Ectodermal cell (in vitro differentiated cells): ENCODE data around the gene MECP2.

Experiments used
- H3K27ac ChIP-seq: 2 replicates; pipeline ENCODE4 v1.7.0; 2013; ENCODE audit warnings: mild to moderate bottlenecking, low read depth, low read length; ENCODE audit not compliant: insufficient read depth, poor library complexity, severe bottlenecking
- H3K27me3 ChIP-seq: 2 replicates; pipeline ENCODE4 v1.7.0; 2013; ENCODE audit warnings: mild to moderate bottlenecking, low read length; ENCODE audit not compliant: insufficient read depth, control insufficient read depth, poor library complexity, severe bottlenecking
- H3K36me3 ChIP-seq: one replicate; pipeline ENCODE4 v1.7.0; 2013; ENCODE audit warnings: low read length; ENCODE audit not compliant: control insufficient read depth, insufficient read depth
- H3K4me1 ChIP-seq: one replicate; pipeline ENCODE4 v1.7.0; 2013; ENCODE audit warnings: low read length; ENCODE audit not compliant: control insufficient read depth, insufficient read depth
- H3K4me3 ChIP-seq: 2 replicates; pipeline ENCODE4 v1.7.0; 2013; ENCODE audit warnings: low read depth, low read length, control low read depth; ENCODE audit not compliant: insufficient read depth
- H3K9me3 ChIP-seq: 2 replicates; pipeline ENCODE4 v1.7.0; 2013; ENCODE audit warnings: mild to moderate bottlenecking, low read length, moderate library complexity; ENCODE audit not compliant: control insufficient read depth
- WGBS, 2 experiments: methylation state at CpG; one replicate each; pipeline ENCODE4 v1.1.7; 2013; ENCODE audit warnings: missing lambda C conversion rate in 2 of 2; 5-methylcytosine and 5-hydroxymethylcytosine counted together

MECP2 gene

DNA sequence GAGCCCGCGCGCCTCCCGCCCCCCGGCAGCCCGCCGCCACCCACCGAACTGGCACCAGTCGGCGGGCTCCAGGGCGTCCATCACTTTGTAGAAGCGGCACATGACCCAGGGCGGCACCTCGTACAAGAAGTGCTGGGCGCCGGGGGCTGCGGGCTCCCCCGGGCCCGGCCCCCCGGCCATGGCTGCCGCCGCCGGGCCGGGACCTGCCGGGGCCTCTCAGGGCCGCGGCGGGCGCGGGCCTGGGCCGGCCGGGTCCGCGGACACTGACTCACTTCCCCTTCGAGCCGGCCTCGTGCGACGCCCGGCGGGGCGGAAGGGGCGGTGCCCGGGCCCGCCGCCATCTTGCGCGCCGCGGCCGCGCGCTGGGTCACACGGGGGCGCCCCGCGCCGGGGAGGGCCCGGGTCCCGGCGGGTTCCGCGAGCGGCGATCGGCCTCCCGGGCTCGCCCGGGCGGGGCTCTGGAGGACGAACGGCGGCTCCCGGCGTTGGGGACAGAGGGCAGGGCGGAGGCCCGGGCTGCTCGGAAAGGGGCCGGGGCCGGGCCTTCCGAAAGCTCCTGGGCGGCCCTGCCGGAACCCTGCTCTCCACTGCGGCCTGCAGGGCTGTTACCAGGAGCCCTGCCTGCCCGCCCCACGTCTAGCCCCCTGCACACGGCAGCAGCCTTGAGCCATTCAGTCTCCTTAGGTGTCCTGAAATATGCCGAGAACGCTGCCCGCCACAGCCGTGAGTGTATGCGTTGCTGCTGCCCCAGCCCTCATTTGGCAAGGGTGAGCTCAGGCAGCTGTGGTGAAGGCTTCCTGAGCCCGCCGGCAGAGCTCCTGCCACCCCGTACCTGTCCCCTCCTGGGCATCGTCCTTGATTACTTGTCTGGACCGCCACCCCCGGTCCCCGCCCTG lies 77.6 kb downstream of the MECP2 start, which contains the start of gene IRAK1:
Gene IRAK1 (minus strand): TSS at position 270 of the 896 bp plus-strand sequence. CDS start 90 bp downstream, at position 180.
- Histone ChIP-seq H3K4me1 (peaks cover 17% of the 10 kb centered on the region), H3K9me3 (no peaks in the 10 kb centered on the region), H3K27ac (peak within 1 kb of the TSS; percentile 50), H3K36me3 (no peaks in the 10 kb centered on the region), H3K27me3 (no peaks in the 10 kb centered on the region), H3K4me3 (peak within 1 kb of the TSS; percentile 39)
- WGBS, 2 experiments: 11% methylated on average over 99 of the region's 99 CpGs

DNA sequence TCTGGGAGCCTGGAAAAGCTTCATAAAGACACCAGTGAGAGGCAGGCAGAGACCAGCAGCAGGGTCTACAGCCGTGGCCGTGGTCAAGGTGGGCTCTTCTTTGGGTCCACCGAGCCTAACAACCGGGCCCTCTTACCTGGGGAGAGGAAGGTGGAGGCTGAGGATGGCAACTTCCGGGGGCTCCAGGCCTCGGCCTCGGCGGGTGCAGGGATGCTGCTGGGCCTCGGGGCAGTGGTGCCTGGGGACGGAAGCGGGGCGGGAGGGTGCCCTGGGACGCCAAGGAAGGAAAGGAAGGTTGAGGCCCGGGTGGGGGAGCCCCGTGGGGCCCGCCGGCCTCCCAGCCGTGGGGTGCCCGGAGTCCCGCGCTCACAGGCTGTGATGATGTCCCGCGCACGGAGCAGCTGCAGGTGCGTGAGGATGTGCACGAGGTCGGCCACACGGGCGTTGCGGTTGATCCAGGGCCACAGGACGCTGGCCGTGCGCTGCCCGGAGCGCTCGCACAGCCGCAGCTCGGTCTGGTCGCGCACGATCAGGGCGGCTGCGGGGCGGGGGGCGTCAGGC lies 78.4 kb downstream of the MECP2 start:
- Histone ChIP-seq H3K9me3 (no peaks in the 10 kb centered on the region), H3K27ac (no peak overlapping the region), H3K27me3 (no peaks in the 10 kb centered on the region), H3K4me3 (peak overlapping the region; percentile 29), H3K4me1 (peaks cover 17% of the 10 kb centered on the region), H3K36me3 (no peaks in the 10 kb centered on the region)
- WGBS, 2 experiments: 48 to 57% methylated on average over 45 of the region's 45 CpGs

DNA sequence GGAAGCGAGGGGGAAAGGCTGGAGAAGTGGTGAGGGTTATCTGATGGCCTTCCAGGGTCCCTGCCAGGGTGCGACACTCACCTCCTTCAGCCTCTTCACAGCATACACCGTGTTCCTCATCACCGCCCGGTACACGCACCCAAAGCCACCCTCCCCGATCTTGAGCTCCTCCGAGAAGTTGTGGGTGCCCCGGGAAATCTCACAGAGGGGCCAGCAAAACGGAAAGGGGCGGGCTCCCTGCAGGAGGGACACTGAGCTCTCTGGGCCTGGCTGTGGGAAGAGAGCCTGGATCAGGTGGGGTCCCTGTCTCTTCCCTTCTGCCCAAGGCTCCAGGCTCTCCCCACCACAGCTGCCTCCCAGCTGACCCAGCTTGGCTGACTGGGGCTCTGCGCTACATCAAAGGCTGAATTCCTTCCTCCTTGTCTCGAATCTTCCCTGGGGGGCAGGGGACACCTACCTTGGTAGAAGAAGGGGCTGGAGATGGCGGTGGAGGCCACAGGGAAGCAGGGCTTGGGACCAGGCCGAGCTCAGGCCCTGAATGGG lies 78.9 kb downstream of the MECP2 start:
- peak overlapping the region; percentile 29 for H3K4me3 ChIP-seq
- WGBS, 2 experiments: 89 to 92% methylated on average over 14 to 15 of the region's 15 CpGs

DNA sequence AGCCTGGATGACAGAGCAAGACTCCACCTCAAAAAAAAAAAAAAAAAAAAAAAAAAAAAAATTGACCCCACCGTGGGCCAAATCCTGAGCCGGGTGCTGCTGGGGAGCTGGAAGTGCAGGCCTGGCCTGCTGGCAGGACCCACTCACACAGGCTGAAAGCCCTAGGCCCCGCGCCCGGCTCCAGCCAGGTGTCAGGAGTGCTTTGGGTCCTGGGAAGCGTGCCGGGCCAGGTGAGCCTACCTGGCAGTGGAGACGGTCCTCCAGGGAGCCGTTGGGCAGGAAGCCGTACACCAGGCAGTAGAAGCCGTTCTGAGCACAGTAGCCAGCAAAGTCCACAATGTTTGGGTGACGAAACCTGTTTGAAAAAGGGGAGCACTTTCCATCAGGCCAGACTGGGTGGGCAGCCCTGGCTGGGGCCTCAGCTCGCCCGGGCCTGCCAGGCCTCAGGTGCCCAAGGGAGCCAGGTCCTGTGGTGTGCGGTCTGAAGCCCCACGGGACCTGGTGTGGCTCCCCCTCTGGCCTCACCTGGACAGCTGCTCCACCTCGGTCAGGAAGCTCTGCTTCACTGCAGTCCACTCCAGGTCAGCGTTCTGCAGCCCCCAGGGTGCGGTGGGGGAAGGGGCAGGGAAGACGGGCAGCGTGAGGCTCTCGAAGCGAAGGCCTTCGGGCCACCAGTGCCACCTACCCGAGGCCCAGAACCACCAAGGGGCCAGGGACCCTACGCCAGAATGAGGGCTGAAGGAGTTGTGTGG lies 79.6 kb downstream of the MECP2 start:
- H3K9me3 ChIP-seq: no peaks in the 10 kb centered on the region
- H3K27ac ChIP-seq: no peak overlapping the region
- WGBS, 2 experiments: 95 to 96% methylated on average over 26 of the region's 26 CpGs
- H3K4me3 ChIP-seq: no peak overlapping the region
- peaks cover 16% of the 10 kb centered on the region for H3K4me1 ChIP-seq
- no peaks in the 10 kb centered on the region for H3K36me3 ChIP-seq
- no peaks in the 10 kb centered on the region for H3K27me3 ChIP-seq

More for the DNA sequence above, 78.9 kb downstream of the MECP2 start:
- H3K4me1 ChIP-seq: peaks cover 17% of the 10 kb centered on the region
- no peaks in the 10 kb centered on the region for H3K36me3 ChIP-seq
- no peaks in the 10 kb centered on the region for H3K27me3 ChIP-seq
- H3K27ac ChIP-seq: no peak overlapping the region
- no peaks in the 10 kb centered on the region for H3K9me3 ChIP-seq

DNA sequence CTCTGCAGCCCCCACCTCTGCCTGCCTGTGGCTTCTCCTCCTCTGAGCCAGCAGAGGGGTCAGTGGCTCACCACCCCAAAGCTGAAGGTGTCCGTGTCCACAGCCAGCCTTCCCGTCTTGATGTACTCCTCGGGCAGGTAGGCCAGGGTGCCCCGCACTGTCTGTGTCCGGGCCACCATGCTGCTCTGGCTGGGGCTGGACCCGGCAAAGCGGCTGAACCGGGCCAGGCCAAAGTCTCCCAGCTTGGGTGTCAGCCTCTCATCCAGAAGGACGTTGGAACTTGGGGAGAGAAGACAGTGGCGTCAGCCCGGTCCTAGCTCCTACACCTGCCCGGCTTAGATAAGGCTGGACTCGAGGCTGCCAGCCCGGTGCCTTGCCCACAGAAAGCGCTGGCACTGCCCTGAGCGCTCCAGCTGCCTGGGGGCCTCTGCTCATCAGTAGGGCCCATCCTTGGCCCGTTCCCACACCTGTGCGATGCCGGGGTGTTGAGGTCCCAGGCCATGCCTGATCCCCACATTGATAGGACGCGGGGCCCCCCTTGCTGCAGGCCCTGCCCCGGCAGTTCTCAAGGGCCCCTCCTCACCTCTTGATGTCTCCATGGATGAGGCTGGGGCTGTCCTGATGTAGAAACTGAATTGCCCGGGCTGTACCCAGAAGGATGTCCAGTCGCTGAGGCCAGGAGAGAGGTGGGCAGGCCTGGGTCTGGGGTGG lies 81.0 kb downstream of the MECP2 start:
- peaks cover 6% of the 10 kb centered on the region for H3K4me1 ChIP-seq
- no peaks in the 10 kb centered on the region for H3K36me3 ChIP-seq
- no peak overlapping the region for H3K4me3 ChIP-seq
- H3K9me3 ChIP-seq: no peaks in the 10 kb centered on the region
- H3K27me3 ChIP-seq: no peaks in the 10 kb centered on the region
- no peak overlapping the region for H3K27ac ChIP-seq
- WGBS, 2 experiments: 94 to 95% methylated on average over 24 of the region's 24 CpGs

DNA sequence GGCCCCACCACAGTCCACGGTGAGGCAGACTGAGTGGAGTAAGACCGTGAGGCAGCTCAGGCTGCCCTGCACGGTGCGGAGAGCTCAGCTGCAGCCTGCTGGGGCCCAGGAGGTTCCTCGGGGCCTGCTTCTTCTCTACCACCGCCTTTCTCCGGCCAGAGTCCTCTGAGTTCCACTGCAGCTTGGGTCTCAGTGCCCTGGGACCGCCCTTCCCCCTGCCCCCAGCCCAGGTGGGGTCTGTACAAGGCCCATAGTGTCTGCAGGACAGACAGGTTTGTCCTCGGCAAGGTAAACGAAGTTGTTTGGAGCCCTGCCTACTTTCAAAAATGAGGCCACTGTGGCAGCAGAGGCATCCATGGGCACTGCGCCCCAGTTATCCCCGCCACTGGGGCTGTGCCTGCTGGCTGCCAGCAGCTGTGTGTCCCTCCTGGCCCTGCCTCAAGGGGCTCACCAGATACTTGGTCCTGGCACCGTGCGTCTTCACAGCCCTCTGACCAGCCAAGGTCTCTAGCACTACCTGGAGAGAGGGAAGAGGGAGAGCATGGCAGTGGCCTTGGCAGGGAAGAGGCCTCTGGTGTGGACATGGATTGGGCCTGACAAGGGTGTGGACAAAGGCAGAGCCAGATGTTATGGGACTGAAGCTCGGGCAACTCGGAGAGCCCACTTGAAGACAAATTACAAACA lies 81.8 kb downstream of the MECP2 start:
- 80 to 85% methylated on average over 16 of the region's 16 CpGs for WGBS, 2 experiments
- peaks cover 3% of the 10 kb centered on the region for H3K4me1 ChIP-seq
- H3K27me3 ChIP-seq: no peaks in the 10 kb centered on the region
- H3K27ac ChIP-seq: no peak overlapping the region
- no peaks in the 10 kb centered on the region for H3K9me3 ChIP-seq
- H3K36me3 ChIP-seq: no peaks in the 10 kb centered on the region
- no peak overlapping the region for H3K4me3 ChIP-seq

DNA sequence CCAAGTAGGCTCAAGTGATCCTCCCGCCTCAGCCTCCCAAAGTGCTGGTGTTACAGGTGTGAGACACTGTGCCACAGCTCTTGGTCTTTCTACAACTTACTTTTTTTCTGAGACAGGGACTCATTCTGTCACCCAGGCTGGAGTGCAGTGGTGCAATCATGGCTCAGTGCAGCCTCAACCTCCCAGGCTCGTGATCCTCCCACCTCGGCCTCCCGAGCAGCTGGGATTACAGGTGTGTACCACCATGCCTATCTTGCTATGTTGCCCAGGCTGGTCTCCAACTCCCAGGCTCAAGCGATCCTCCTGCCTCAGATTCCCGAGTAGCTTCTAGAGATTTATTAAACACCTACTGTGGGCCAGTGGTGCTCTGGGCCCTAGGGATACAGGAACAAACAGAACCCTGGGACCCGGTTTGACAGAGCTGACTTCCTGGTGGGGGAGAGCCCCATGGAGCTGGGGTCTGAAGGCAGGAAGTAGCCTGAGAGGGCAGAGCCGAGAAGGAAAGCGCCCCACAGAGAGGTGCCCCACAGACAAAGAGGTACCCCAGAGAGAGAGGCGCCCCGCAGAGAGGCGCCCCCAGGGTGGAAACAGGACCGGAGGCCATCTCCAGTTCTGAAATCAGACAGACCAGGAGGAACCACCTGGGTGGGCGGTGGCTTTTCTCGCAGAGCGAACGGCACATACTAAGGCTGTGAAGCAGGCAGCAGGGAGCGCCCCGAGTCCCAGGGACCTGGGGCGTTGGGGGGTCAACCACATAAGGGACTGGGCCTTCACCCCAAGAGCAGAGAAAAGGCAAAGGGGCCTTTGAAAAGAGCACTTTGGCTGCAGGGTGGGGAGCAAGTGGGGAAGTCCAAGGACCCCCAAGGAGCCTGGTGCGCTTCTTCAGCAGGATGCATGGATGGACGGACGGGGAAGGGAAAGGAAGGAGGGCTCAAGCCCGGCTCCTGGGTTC lies 82.8 kb downstream of the MECP2 start:
- H3K27me3 ChIP-seq: no peaks in the 10 kb centered on the region
- 88% methylated on average over 24 of the region's 24 CpGs for WGBS, 2 experiments
- no peak overlapping the region for H3K4me3 ChIP-seq
- H3K4me1 ChIP-seq: no peaks in the 10 kb centered on the region
- no peak overlapping the region for H3K27ac ChIP-seq
- H3K36me3 ChIP-seq: no peaks in the 10 kb centered on the region
- no peaks in the 10 kb centered on the region for H3K9me3 ChIP-seq

DNA sequence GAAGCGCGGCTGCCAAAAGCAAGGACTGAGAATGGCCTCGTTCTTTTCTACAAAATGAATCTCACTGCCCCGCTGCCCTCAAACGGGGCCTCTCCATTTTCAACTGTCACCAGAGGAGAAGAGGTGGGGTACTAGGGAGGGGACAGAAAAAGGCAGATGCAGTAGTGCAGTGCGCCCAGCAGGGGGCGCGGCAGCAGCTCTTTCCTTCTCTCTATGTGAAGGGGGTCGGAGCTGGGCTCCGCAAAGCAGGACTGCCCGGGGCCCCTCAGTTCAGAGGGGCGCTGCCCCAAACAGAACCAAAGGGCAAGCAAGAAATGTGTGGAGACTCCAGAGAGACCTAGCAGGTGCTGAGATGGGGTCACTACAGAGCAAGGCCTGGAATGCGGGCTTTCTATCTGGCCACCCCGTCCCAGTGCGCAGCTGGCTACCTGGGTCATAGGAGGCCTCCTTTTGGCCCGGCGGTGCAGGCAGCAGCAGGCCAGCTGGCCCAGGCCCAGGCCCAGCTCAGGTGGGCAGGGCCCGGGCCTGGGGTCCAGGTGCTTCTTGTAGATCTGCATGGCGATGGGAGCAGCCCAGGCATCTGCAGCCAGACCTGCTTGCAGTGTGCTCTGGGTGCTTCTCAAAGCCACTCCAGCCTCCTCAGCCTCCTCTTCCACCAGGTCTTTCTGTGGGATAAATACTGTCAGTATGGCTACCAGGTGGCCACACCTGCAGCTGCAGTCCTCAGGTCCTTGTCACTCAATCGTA lies 83.7 kb downstream of the MECP2 start:
- H3K9me3 ChIP-seq: no peaks in the 10 kb centered on the region
- no peak overlapping the region for H3K27ac ChIP-seq
- no peak overlapping the region for H3K4me3 ChIP-seq
- H3K36me3 ChIP-seq: no peaks in the 10 kb centered on the region
- no peaks in the 10 kb centered on the region for H3K4me1 ChIP-seq
- H3K27me3 ChIP-seq: no peaks in the 10 kb centered on the region
- WGBS, 2 experiments: 58 to 67% methylated on average over 19 to 20 of the region's 20 CpGs
